HFF-Myc (cell line): Measurements from ENCODE around the gene TARBP1.

Experiments
- DNase-seq: peaks from one replicate; pipeline ENCODE4 v3.0.0-alpha.2; 2011; ENCODE audit warnings: low read depth; ENCODE audit errors: extremely low read depth
- H3K4me3 ChIP-seq: replicated peaks from 2 replicates; pipeline ENCODE4 v1.5.1; 2011; ENCODE audit warnings: low read depth, mild to moderate bottlenecking, control low read depth, low read length
- TF ChIP-seq, protein P1 (sequence below): IDR thresholded peaks from 2 replicates; pipeline ENCODE4 v1.5.1; 2012; ENCODE audit warnings: mild to moderate bottlenecking, low read depth, low read length, control low read depth; ENCODE audit errors: missing control alignments

TARBP1 gene

DNA sequence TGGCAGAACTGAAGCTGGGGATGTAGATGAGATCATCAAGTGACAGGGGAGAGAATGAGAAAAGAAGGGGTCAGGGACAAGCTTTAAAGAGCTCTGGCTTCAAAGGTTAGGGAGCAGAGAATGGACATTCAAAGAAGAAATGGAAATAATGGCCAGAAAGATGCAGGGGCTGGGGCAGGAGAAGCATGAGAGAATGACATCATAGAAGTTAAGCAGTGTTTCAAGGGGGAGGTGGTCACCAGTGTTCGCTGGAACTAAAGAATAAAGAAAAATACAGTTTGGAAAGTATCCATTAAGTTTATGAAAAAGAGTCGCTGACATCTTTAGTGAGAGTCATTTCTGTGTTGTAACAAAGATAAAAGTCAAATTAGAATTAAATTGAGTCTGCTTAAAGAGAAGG, 44.3 kb downstream of the TARBP1 start:
- TF ChIP-seq, protein P1, sequence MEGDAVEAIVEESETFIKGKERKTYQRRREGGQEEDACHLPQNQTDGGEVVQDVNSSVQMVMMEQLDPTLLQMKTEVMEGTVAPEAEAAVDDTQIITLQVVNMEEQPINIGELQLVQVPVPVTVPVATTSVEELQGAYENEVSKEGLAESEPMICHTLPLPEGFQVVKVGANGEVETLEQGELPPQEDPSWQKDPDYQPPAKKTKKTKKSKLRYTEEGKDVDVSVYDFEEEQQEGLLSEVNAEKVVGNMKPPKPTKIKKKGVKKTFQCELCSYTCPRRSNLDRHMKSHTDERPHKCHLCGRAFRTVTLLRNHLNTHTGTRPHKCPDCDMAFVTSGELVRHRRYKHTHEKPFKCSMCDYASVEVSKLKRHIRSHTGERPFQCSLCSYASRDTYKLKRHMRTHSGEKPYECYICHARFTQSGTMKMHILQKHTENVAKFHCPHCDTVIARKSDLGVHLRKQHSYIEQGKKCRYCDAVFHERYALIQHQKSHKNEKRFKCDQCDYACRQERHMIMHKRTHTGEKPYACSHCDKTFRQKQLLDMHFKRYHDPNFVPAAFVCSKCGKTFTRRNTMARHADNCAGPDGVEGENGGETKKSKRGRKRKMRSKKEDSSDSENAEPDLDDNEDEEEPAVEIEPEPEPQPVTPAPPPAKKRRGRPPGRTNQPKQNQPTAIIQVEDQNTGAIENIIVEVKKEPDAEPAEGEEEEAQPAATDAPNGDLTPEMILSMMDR: no peak
- no peak overlapping the region for H3K4me3 ChIP-seq
- no peak for DNase-seq

DNA sequence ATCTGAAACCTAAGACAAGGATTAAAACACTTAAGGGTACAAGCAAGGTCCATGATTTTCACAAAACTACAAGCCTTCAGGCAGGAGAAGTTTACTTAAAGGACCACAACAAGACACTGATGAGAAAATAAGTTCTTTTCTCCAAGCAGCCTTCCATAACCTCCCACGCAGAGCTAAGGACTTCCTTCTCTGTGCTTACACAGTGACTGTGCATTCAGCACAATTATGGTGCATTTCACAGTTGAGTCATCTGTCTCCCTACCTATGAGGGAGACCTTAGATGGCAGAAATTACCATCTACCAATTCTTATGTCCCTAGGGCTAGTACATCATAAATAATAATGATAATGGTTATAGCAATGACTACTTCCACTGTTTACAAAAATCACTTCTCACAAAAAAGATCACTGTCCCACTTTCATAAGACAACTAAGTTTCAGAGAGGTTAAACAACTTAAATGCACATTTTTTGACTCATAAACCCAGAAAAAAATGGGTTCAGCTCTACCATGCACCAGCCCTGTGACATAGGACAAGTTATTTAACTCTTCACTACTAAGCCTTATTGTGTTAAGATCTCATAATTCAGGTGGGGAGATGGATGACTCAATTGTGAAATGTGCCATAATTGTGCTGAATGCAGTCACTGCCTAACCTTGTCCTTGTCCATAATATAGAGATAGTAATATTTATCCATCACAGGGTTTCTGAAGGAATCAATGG, 45.3 kb downstream of the TARBP1 start:
- H3K4me3 ChIP-seq: no peak overlapping the region
- TF ChIP-seq, protein P1: no peak
- no peak for DNase-seq

DNA sequence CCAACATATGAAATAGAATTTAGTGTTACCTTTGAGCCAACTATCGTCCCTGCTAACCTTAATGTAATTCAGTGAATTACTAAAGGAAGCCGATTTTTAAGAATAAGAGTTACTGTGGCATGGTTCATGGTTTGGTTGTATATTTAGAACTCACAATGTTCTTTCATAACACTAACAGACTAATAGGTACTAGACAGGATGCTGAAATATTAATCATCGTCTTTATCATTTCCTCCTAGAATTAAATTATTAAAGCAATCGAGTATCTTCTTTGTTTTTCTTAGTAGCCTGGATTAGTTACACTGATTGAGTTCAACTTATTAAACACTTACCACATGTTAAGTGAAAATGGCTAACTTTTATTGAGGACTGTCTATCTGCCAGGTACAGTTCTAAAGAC, 47.7 kb downstream of the TARBP1 start:
- no peak for DNase-seq
- H3K4me3 ChIP-seq: no peak overlapping the region
- TF ChIP-seq, protein P1: no peak

DNA sequence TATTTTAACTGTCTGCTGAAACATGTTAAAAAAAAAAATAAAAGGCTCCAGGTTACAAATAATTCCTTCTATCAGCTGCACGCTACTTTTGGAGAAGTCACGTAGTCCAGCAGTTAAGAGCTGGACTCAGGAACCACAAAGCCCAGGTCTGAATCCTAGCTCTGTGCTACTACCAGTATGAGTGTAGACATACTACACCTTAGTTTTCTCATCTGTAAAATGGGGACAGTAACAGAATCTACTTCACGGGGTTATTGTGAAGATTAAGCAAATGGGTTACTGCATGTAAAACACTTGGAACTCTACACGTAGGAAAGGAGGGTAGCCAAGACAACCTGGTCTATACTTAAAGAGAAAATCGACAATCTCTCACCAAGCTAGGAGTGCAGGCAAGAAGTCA, 48.3 kb downstream of the TARBP1 start:
- H3K4me3 ChIP-seq: no peak overlapping the region
- no peak for DNase-seq
- TF ChIP-seq, protein P1: no peak

DNA sequence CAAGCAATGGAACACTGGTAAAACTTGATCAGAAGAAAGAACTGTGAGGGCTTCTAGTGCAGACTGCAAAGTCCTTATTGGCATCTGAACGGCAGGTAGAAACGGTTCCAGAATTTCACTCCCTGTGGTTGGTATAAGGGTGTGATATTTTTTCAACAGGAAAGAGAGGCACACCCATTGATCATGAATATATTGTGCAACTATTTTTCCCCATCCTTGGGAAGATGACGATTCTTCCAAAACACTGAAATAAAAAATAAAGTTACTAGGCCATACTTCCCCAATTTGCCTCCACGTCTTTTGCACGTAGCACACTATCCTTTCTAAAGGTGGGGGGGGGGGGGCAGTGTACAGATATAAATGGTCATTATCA, 49.6 kb downstream of the TARBP1 start:
- no peak for DNase-seq
- no peak overlapping the region for H3K4me3 ChIP-seq
- TF ChIP-seq, protein P1: no peak

DNA sequence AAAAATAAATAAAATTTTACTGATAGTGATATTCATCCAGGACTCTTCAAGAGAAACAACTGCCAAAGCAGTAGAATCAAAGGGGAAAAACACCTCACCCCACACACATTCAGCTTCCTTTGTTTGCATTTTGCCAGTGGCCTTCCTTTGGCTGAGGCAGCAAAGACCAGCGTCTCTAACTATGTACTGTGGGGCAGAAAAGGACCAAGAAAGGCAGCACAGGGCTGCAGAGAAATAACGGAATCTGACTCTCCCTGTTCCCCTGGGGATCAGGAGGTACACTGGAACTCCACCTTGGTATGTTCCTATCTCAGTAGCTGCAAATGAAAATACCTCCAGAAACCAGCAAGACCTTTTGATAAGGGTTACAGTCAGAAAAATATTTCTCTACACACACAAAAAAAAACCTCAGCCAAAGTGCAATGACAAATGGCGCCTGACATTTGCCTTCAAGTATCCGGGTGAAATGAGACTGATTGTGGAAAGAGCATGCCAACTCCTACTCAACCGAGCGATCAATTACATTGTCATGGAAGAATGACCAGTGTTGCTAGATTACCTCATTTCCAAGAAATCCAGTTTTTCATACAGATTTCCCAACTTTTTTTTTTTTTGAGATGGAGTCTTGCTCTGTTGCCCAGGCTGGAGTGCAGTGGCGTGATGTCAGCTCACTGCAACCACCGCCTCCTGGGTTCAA, 50.9 kb downstream of the TARBP1 start:
- no peak for DNase-seq
- no peak overlapping the region for H3K4me3 ChIP-seq
- TF ChIP-seq, protein P1: no peak
